Small intestine (tissue), 7 donors: ENCODE results near the gene KCNE1. TPM values are rescaled to one million over a fixed set of nuclear protein-coding genes. Genes with fewer than 3 reads are reported as not detected.

ENCODE experiments used
- DNase-seq, 2 donors: peaks; one replicate each; pipeline versions ENCODE4 v3.0.0 to v3.0.0-alpha.2; 2013
- FAIRE-seq: peaks from 2 replicates; lab custom pipeline; 2012; peaks lifted over from hg19 to GRCh38; lab: Jason Lieb, UNC
- H3K27ac ChIP-seq, 3 donors: one replicate each; pipeline ENCODE4 v1.5.1; 2013; ENCODE audit warnings: low read length in 2 of 3, mild to moderate bottlenecking in 2 of 3, control low read depth in 1 of 3, inconsistent platforms in 1 of 3, low read depth in 1 of 3, moderate library complexity in 1 of 3
- H3K27me3 ChIP-seq, 3 donors: one replicate each; pipeline ENCODE4 v1.6.1; 2013; ENCODE audit warnings: low read length in 3 of 3, inconsistent platforms in 1 of 3; ENCODE audit not compliant: control insufficient read depth in 3 of 3, insufficient read depth in 3 of 3
- H3K36me3 ChIP-seq, 3 donors: one replicate each; pipeline ENCODE4 v1.6.1; 2013; ENCODE audit warnings: low read length in 3 of 3, inconsistent platforms in 1 of 3, low read depth in 1 of 3, mild to moderate bottlenecking in 1 of 3, moderate library complexity in 1 of 3; ENCODE audit not compliant: control insufficient read depth in 3 of 3, insufficient read depth in 2 of 3
- H3K4me1 ChIP-seq, 3 donors: one replicate each; pipeline ENCODE4 v1.6.1; 2013; ENCODE audit warnings: low read length in 2 of 3, inconsistent platforms in 1 of 3, low read depth in 1 of 3, mild to moderate bottlenecking in 1 of 3, moderate library complexity in 1 of 3; ENCODE audit not compliant: control insufficient read depth in 3 of 3, insufficient read depth in 2 of 3
- H3K4me3 ChIP-seq, 3 donors: one replicate each; pipeline ENCODE4 v1.5.1; 2013; ENCODE audit warnings: low read length in 3 of 3, control low read depth in 1 of 3, inconsistent platforms in 1 of 3, low read depth in 1 of 3, mild to moderate bottlenecking in 1 of 3, moderate library complexity in 1 of 3
- H3K9me3 ChIP-seq, 2 donors: one replicate each; pipeline ENCODE4 v1.6.1; 2013; ENCODE audit warnings: low read depth in 1 of 2, low read length in 1 of 2; ENCODE audit not compliant: control insufficient read depth in 2 of 2, insufficient read depth in 1 of 2
- WGBS, 3 donors: extraction: QIAGEN DNeasy Blood & Tissue Kit; methylation state at CpG; one replicate each; pipeline ENCODE4 v1.1.7; 2013; 5-methylcytosine and 5-hydroxymethylcytosine counted together
- polyA plus RNA-seq, 4 donors: library from polyadenylated mRNA; stranded (reverse) in 3 of 4; unstranded in 1 of 4; fragments of 200-250 nt in 3 of 4; fragments of 120-200 nt in 1 of 4; gene quantifications; one replicate each; pipeline versions ENCODE4 v1.2.1 to v1.2.3, GENCODE V29; 2013
- donor health status: healthy with polysubstance abuse.
- donor health status: control.
- donor health status: control.
- donor health status: Bipolar disorder and iron deficiency.
- donor health status: healthy.

Gene KCNE1
- polyA plus RNA-seq, 4 donors, result 0.37 to 0.38 TPM; not detected in 2

- no peak overlapping the region for H3K4me3 ChIP-seq
- H3K9me3 ChIP-seq, result peaks cover 0 to 4% of the 10 kb centered on the region in 2 donors
- DNase-seq, result no peak
- WGBS, 3 donors, result 88 to 92% (median 89%) methylated on average over 6 of the region's 6 CpGs
- no peaks in the 10 kb centered on the region for H3K27me3 ChIP-seq
- H3K36me3 ChIP-seq, result peaks cover 0 to 5% (median 0%) of the 10 kb centered on the region in 3 donors
- FAIRE-seq, result no peak
- no peaks in the 10 kb centered on the region for H3K4me1 ChIP-seq
- H3K27ac ChIP-seq, result peak overlapping the region in 1 of 3 donors; percentile 11
Observed at GRCh38 chr21:34531399-34531798, 19.4 kb upstream of the KCNE1 start.

GRCh38 chr21:34530261-34530660 lies 18.3 kb upstream of the KCNE1 start:
- FAIRE-seq, result no peak

GRCh38 chr21:34528131-34528561 lies 16.1 kb upstream of the KCNE1 start:
- DNase-seq, result no peak
- FAIRE-seq, result no peak
- no peaks in the 10 kb centered on the region for H3K27me3 ChIP-seq
- H3K36me3 ChIP-seq, result peaks cover 0 to 4% (median 0%) of the 10 kb centered on the region in 3 donors
- H3K27ac ChIP-seq, result no peak overlapping the region
- H3K4me3 ChIP-seq, result no peak overlapping the region
- 73 to 75% (median 74%) methylated on average over 3 of the region's 3 CpGs for WGBS, 3 donors
- peaks cover 0 to 4% of the 10 kb centered on the region in 2 donors for H3K9me3 ChIP-seq
- peaks cover 0 to 28% (median 3%) of the 10 kb centered on the region in 3 donors for H3K4me1 ChIP-seq

More at GRCh38 chr21:34530261-34530660, 18.3 kb upstream of the KCNE1 start:
- H3K27ac ChIP-seq, result no peak overlapping the region
- H3K27me3 ChIP-seq, result no peaks in the 10 kb centered on the region
- peaks cover 0 to 3% (median 0%) of the 10 kb centered on the region in 3 donors for H3K36me3 ChIP-seq
- H3K4me3 ChIP-seq, result no peak overlapping the region
- peaks cover 0 to 4% of the 10 kb centered on the region in 2 donors for H3K9me3 ChIP-seq
- no peak for DNase-seq
- H3K4me1 ChIP-seq, result peaks cover 0 to 10% (median 0%) of the 10 kb centered on the region in 3 donors

- peak overlapping the region in 2 of 3 donors; percentile 31 to 50 for H3K4me3 ChIP-seq
- H3K9me3 ChIP-seq, result peaks cover 0 to 4% of the 10 kb centered on the region in 2 donors
- H3K36me3 ChIP-seq, result peaks cover 0 to 16% (median 0%) of the 10 kb centered on the region in 3 donors
- FAIRE-seq (peak; percentile 62), DNase-seq (peak; percentile 96)
- 5 to 13% (median 8%) methylated on average over 10 of the region's 10 CpGs for WGBS, 3 donors
- no peaks in the 10 kb centered on the region for H3K27me3 ChIP-seq
- H3K4me1 ChIP-seq, result peaks cover 4 to 42% (median 7%) of the 10 kb centered on the region in 3 donors
- peak overlapping the region; percentile 81 to 98 (median 93) for H3K27ac ChIP-seq
Observed at GRCh38 chr21:34526618-34527290, 14.7 kb upstream of the KCNE1 start.

GRCh38 chr21:34526241-34526617 lies 14.2 kb upstream of the KCNE1 start:
- H3K9me3 ChIP-seq, result peaks cover 0 to 4% of the 10 kb centered on the region in 2 donors
- WGBS, 3 donors, result 31 to 38% (median 33%) methylated on average over 5 of the region's 5 CpGs
- DNase-seq, result no peak
- no peaks in the 10 kb centered on the region for H3K27me3 ChIP-seq
- FAIRE-seq, result no peak
- peaks cover 0 to 21% (median 2%) of the 10 kb centered on the region in 3 donors for H3K36me3 ChIP-seq
- peak overlapping the region; percentile 81 to 98 (median 93) for H3K27ac ChIP-seq
- H3K4me3 ChIP-seq, result peak overlapping the region; percentile 8 to 50 (median 31)
- peaks cover 8 to 47% (median 9%) of the 10 kb centered on the region in 3 donors for H3K4me1 ChIP-seq

DNA sequence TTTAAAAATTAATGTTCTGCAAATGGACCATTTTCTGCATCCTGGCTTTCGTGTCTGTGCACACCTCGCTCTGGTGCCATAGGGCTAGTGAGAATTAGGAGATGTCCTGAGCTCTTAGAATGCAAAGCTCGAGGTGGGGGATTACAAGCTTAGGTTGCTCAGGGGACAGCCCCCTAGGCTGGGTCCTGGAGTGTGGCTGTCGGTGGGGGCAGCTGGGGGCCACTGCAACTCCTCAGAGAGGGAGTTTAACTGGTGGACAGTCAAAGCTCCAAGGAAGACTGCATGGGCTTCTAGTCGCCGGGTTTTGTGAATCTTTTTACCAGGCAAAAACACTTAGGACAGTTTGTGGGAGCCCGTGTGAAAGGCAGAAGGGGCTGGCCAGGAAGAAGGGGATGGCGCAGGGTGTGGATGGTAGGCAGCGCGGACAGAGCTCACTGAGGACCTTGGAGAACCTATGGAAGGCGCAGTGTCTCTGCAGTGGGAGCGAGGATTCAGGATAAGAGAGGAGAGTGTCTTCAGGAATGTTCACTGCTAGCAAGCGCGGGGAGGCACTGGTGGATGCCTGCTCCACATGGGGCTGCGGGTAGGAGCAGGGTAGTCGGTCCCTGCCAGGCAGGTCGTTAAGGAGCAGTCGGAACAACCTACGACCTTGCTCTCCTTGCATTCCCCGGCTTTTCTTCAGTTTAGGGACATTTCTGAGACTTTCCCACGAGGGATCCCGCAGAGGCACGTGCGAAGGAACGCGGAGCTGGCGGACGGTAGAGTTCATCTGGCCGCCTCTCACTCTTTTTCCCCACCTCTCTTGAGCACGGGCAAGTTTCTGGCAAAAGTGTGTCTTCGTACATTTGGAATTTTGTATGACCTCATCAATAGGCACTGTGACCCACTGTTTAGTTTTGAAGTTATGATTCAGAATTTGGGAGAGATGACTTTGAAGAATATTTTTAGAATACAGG lies 12.9 kb upstream of the KCNE1 start:
- Histone ChIP-seq H3K4me1 (peaks cover 10 to 55% (median 11%) of the 10 kb centered on the region in 3 donors), H3K27me3 (no peaks in the 10 kb centered on the region), H3K36me3 (peaks cover 0 to 32% (median 7%) of the 10 kb centered on the region in 3 donors), H3K9me3 (peaks cover 0 to 4% of the 10 kb centered on the region in 2 donors), H3K27ac (peak overlapping the region; percentile 69 to 93 (median 76)), H3K4me3 (peak overlapping the region in 2 of 3 donors; percentile 22 to 38)
- WGBS, 3 donors, result 63 to 84% (median 75%) methylated on average over 31 of the region's 31 CpGs
- FAIRE-seq (no peak), DNase-seq (peak in 1 of 2 donors; percentile 37)

DNA sequence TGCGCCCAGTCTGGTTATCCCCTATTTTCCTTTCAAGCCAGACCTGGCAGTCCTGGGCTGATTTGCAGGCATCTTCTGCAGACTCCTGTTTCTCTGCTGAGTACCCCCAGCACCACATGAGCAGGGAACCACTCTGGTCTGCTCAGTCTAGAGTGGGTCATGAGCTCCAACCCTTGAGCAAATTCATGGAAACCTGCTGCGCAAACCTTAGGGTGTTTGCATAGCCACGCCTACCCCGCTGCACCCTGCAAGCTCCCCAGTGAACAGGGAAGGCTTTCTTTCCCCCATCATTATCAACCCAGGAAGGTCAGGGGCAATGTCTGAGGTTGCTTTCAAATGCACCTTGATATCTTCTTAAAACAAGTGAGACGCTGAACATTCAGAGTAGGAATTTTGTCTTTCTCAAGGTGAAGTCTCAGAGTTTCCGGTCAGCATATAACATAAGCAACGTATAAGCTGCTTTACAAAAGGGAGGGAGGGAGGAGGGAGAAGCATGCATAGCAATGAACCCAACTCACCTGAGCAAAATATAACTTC lies 11.1 kb upstream of the KCNE1 start:
- DNase-seq, result peak; percentile 69 to 82
- peaks cover 10 to 55% (median 11%) of the 10 kb centered on the region in 3 donors for H3K4me1 ChIP-seq

GRCh38 chr21:34522284-34522683 lies 10.3 kb upstream of the KCNE1 start:
- no peaks in the 10 kb centered on the region for H3K9me3 ChIP-seq
- DNase-seq, result peak; percentile 73 to 83
- H3K27me3 ChIP-seq, result no peaks in the 10 kb centered on the region
- 33 to 42% (median 34%) methylated on average over 6 of the region's 6 CpGs for WGBS, 3 donors
- FAIRE-seq, result no peak
- H3K27ac ChIP-seq, result peak overlapping the region; percentile 77 to 93 (median 81)
- H3K4me1 ChIP-seq, result peaks cover 10 to 55% (median 11%) of the 10 kb centered on the region in 3 donors
- H3K36me3 ChIP-seq, result peaks cover 0 to 53% (median 12%) of the 10 kb centered on the region in 3 donors
- no peak overlapping the region for H3K4me3 ChIP-seq

More for the DNA sequence above, 11.1 kb upstream of the KCNE1 start:
- Histone ChIP-seq H3K9me3 (peaks cover 0 to 4% of the 10 kb centered on the region in 2 donors), H3K27ac (peak overlapping the region; percentile 77 to 93 (median 81)), H3K27me3 (no peaks in the 10 kb centered on the region), H3K4me3 (no peak overlapping the region), H3K36me3 (peaks cover 0 to 47% (median 7%) of the 10 kb centered on the region in 3 donors)
- FAIRE-seq, result no peak
- 26 to 73% (median 42%) methylated on average over 7 of the region's 7 CpGs for WGBS, 3 donors
